GM12875 (cell line): Measurements from ENCODE around the gene ELOVL7.
"Not testable (repeated sequence)": the region's sequence is repeated elsewhere in the genome, so short reads cannot be mapped to it uniquely, and the experiment has no call there.

ENCODE experiments used
- H3K4me3 ChIP-seq: one replicate; pipeline ENCODE4 v1.5.1; 2011; ENCODE audit warnings: low read depth, low read length, control low read depth
- CTCF ChIP-seq: IDR thresholded peaks from 2 replicates; pipeline ENCODE4 v1.5.1; 2011; ENCODE audit warnings: low read depth, mild to moderate bottlenecking, control low read depth, inconsistent platforms, low read length, moderate library complexity, borderline replicate concordance; ENCODE audit not compliant: insufficient read depth

The ELOVL7 gene

DNA sequence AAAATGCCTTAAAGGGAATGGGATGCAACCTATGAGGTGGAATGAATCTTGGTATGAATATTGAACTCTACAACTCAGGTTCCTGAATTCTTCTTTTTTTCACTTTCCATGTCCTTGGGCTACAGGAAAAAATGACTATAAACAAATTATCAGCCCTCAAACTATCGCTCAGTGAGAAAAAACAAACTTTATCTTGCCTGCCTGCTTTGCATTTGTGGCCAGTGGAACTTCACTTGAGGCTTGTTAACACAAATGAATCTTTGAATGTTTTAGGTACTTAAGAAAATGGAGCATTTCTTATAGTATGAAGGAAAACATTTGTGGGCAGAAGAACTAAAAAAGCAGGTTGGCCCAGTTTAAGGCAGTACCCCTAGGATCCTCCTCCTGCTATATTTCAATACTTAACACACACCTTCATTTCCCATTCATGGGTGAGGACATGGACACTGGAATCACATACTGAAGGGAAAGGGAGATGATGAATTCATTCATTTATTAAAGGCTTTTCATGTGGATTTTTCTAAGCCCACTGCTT lies 34.1 kb downstream of the ELOVL7 start:
- H3K4me3 ChIP-seq, result no peak overlapping the region
- TF ChIP-seq CTCF, result no peak

DNA sequence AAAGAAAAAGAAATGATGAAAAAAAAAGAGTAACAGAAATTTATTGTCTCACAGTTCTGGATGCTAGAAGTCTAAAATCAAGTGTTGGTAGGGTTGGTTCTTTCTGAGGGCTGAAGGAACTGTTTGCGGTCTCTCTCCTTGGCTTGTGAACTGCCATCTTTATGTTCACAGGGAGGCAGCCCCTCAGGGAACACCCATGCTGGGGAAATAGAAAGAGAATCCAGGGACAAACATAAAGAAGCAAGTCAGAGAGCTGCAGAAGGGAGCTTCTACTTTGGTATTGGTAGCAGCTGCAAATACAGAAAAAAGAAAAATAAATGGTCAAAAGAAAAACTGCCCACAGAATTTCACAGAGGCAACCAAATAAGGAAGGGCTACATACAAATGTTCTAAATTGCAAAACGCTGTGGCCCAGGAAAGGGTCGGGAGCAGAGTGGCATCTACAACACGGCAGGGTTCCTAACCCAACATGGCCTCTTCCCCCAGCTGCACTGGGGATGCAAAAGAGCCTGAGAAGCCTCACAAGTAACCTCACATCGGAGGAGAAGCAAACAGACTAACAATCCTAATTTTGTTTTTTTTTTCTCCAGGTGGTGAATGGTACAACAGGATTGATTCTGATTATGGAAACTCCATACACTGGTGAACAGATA lies 37.4 kb downstream of the ELOVL7 start:
- no peak for TF ChIP-seq CTCF
- no peak overlapping the region for H3K4me3 ChIP-seq

DNA sequence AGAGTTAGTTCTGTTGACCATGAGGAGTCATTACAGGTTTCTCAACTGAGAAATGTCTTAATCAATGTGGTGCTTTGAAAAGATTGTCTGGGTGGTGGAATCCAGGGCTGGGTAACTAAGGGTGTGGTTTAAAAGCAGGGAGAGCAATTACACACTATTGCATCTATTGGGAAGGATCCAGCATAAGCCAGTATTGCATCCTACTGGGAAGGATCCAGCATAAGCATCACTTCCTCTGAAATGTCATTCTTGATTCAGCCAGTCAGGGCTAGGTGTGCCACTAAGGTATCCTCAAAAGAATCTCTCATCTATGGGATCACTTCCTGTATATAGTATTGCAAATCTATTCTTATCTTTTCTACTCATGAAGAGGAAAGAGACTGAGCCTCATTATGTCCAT lies 38.6 kb downstream of the ELOVL7 start:
- TF ChIP-seq CTCF, result no peak
- H3K4me3 ChIP-seq, result no peak overlapping the region

- no peak overlapping the region for H3K4me3 ChIP-seq
- TF ChIP-seq CTCF, result no peak
Measured at GRCh38 chr5:60803712-60804111, 40.4 kb downstream of the ELOVL7 start.

GRCh38 chr5:60802986-60803385 lies 41.1 kb downstream of the ELOVL7 start:
- TF ChIP-seq CTCF, result no peak
- H3K4me3 ChIP-seq, result no peak overlapping the region

DNA sequence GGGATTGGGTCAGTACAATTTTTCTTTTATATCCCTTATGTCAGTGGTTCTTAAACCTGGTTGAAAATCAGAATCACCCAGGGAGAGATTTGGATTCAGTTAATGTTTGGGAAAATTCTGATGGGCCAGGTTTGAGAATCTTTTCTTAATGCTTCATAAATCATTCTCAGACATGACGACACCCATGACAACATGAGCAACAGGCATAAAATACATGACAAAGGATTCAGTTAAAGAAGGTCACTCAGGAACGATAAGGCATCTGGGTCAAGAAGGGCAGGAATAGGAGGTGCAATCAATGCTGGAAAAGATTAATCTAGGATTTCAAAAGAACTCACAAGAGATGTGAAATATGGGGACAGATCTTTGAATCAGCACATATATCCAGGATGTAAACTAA lies 41.8 kb downstream of the ELOVL7 start:
- H3K4me3 ChIP-seq, result no peak overlapping the region
- TF ChIP-seq CTCF, result no peak

DNA sequence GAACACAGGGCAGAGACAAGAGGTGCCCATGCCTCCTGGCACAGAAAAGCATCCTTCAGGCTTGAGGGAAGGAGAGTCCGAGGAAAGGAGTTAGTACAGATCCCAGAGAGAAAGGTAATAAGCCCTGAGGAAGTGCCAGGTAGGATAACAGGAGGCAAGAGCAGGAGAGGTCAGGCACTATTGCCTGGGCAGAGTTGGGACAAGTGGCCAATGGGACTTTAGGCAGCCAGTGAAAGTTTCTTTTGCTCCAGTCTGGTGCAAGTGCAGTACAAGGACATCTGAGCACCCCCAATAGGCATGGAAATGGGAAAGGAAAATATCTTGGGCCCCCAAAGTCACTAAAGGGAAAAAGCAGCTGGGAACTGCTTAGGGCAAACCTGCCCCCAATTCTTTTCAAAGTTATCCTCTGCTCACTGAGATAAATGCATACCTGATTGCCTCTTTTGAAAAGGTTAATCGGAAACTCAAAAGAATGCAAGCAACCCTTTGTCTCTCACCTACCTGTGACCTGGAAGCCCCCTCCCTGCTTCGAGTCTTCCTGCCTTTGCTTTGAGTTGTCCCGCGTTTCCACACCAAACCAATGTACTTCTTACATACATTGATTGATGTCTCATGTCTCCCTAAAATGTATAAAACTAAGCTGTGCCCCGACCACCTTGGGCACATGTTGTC lies 46.5 kb downstream of the ELOVL7 start:
- no peak overlapping the region for H3K4me3 ChIP-seq
- no peak for TF ChIP-seq CTCF

DNA sequence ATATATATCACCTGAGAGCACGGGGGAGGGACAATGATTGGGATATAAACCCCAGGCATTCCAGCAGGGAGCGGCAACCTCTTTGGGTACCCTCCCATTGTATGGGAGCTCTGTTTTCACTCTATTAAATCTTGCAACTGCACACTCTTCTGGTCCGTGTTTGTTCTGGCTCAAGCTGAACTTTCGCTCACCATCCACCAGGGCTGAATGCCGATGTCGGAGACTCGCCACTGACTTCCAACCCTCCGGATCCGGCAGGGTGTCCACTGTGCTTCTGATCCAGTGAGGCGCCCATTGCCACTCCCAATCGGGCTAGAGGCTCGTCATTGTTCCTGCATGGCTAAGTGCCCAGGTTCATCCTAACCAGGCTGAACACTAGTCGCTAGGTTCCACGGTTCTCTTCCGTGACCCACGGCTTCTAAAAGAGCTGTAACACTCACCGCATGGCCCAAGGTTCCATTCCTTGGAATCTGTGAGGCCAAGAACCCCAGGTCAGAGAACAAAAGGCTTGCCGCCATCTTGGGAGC lies 48.6 kb downstream of the ELOVL7 start:
- not testable (repeated sequence) for H3K4me3 ChIP-seq
